OCI-M2 (cell line): Measurements from ENCODE around the gene SGMS2.
"Not testable (repeated sequence)": the region's sequence is repeated elsewhere in the genome, so short reads cannot be mapped to it uniquely, and the experiment has no call there.

Source experiments
- DNase-seq: peaks from one replicate; lab custom pipeline; 2025; ENCODE audit not compliant: unreplicated experiment; lab: John Stamatoyannopoulos, UW

Gene SGMS2

DNA sequence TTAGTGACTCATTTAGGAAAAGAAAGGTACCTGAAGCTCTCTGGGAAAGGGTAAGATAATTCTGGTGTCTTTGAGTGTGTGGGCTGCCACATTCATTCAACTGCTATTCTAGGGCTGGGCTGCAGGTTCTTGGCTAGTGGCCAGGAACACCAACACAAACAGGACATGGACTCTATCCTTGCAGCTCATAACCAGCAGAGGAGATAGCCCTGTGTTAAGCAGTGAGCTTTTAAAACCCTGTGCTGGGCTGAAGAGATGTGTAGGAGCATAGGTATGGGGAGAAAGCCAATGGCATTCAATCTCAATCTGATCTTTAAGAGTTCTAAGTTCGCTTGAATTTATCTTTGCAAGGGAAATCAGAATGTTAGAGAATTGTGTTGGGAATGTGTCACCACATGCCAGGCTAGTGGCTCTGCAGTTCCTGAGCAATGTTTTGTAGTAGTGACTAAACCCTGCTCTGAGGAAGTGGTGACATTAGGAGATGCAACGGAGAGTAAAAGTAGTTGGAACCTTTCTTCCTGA lies 39.2 kb downstream of the SGMS2 start:
- DNase-seq = no peak

DNA sequence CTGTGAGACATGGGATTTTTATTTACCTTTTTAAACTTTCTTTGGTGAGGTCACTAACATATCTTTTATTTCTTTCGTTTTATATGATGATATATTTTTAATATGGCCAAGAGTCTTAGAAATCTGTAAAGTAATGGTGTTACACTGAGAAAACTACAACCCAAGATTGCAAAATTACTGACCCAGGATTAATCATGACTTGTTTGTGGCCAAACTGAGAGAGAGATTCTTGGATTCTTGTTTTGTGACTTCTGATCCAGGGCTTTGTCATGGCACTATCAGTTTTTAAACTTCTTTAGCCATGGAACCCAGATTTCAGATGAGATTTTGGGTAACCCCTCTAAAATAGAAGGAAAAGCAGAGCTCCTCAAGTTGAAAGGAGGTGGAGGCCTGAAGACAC lies 42.0 kb downstream of the SGMS2 start:
- DNase-seq = no peak

DNA sequence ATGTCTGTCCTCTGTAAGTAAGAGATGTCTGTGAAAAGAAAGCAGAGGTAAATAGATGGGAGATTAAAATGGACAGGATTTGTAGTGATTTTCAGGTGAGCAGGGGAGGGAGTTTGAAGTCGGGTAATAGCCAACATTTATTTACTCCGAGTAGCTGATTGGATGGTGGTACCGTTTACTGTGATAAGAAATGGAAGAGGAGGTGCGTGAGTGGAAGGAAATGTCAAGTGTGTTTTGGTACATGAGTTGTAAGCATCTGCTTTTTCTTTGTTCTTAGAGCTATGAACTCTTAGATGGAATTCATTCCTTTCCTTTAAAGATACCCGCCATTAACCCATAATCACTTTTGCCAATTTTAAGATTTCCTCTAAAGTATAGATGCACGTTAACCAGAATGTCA lies 45.5 kb downstream of the SGMS2 start:
- DNase-seq = no peak

DNA sequence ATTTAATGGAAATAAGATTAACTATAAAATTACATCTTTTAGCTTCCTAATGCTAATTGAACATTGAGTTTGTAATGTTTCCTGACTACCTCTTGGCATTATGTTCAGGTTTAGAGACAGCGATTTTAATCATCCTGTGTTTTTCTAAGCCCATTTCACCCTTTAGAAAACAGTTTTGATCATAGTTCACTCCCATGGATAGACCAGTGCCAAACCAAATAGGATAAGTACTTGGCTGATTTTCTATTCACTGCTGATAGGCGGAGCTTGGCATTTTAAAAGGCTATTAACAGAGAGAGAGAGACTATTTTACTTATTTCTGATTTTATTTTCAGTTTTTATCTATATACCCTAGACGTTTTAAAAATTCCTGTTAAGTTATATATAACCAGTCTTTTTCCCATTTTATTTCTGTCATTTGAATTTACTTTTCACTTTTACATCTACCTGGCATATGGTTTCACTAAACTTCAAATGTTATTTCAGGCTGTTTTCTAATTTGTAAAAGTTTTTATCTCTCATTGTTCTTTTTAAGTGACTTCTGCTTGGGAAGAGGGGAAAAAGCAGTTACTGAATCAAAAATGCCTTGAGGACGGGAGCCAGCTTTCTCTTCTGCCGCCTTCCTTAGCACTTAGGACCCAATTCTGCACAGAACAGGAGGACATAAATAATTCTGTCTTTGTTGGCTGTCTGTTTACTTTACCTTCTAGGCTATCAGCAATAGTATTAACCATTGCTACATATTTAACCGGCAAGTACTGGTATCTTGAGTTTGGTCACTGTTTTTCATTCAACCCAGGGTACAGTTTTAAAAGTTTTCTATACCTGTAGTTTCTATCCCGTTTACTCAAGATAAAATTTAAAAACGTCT lies 46.4 kb downstream of the SGMS2 start:
- no peak for DNase-seq

DNA sequence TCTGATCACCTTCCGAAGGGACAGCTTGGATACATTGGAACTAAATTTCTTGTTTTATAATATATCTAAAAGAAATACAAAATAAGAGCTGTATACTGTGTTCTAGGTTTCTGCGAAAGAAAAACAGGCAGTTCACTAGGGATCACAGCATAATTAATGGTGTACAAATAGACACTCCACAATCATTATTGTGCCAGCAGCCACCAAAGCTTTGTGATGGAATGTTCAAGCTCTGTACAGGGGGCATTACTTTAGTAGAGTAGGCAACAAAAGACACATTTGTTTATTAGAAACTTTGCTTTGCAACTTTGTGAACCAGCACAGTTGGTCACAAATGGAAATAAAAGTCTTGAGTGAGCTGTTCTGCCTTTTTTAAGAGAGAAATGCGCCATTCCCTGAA lies 49.3 kb downstream of the SGMS2 start:
- no peak for DNase-seq

DNA sequence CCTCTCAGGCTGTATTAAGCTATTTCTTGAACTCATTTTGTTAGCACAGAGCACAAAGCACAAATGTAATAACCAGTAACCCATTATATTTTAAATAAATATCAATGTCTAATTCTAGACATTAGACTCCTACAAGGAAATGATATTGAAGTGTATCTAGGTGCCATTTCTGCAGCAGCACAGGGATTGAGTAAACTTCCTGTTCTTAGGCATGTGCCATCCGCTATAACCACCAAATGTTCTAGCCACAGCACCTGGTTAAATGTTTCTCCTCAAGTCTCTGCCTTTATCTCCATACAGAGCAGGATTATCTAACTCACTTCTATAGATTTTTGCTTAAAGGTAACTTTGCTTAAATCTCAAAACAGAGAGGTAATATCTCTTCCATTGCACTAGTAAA lies 51.4 kb downstream of the SGMS2 start:
- no peak for DNase-seq

DNA sequence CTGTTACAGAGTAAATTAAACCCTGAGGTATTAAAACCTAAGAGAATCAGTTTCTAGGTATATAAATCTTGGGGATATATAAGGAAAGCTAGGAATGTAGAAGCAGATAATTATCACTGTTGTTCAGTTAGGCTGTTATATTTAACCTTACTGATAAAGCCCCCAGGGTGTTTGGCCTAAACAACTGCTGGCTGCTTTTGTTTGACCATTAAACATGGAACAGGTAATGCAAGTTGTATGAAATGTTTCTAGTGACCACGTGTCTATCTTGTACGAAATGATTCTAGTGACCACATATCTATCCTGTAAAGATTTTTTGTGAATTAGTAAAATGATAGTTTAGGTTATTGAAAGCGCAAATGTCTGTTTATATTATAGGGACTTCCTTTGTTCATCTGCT lies 52.6 kb downstream of the SGMS2 start:
- DNase-seq = no peak

DNA sequence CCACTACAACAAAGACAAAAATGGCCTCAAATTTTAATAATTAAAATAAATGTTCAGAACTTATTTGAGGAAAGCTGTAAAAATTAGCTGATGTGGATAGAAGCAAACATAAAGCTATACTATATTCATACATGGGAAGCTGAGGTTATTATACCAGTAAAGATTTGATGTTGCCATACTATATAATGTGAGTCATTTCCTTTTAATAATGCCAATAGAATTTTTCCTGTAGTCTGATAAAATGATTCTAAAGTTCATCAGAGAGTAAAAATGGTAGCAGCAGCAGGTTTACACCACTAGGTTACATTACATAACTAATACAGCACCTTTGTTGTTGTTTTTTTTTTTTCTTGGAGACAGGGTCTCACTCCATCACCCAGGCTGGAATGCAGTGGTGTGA lies 61.1 kb downstream of the SGMS2 start:
- no peak for DNase-seq

DNA sequence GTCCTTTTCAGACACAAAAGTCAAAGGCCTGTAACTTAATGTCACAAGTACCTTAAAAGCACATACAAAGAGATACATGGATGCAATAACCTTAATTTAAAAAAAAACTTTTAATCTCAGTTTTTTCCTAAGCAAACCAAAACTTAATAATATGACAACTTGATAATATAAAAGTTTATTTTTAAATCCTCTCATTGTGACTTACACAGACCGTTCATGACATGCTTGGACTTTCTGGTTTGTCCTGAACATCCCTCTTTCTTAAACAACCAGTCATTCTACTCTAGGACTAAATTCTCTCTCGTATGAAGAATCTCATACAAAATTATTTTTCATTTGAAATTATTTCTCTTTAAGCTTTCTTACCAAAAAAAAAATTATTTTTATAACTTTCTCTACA lies 63.5 kb downstream of the SGMS2 start:
- no peak for DNase-seq

DNA sequence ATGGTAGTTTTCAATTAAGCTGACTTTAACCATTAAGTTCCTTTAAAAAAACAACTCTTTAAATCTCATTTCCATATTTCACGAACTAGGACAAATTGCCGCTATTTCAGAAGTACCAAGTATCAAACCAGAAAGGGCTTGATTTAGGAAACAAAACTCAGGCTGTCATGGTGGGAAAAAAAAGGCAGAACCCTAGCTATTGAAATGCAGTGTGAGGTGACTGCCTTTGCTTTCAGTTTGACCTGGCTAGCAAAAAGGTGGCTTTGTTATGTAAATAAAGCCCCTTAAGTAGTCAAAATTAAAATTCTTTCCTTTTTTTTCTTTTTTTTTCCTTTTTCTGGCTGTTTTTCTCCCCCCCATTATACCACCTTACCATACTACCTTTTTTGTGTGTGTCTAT lies 66.0 kb downstream of the SGMS2 start:
- no peak for DNase-seq

DNA sequence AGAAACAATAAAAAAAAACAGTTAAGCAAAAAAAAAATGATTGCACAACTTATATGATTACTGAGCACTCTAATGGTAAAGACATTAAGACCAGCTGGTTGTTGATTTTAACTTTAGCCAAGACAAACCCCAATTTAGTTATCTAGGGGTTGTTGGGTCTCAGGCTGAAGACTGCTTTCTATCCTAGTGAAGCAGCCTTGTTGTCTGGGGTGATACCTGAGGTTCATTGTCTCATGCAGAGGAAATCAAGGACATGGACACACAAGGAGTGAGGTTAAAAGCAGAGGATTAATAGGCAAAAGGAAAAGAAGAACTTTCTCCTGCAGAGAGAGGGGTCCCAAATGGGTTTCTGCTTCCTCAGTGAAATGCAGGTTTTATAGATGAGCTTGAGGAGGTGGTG lies 66.6 kb downstream of the SGMS2 start:
- no peak for DNase-seq

DNA sequence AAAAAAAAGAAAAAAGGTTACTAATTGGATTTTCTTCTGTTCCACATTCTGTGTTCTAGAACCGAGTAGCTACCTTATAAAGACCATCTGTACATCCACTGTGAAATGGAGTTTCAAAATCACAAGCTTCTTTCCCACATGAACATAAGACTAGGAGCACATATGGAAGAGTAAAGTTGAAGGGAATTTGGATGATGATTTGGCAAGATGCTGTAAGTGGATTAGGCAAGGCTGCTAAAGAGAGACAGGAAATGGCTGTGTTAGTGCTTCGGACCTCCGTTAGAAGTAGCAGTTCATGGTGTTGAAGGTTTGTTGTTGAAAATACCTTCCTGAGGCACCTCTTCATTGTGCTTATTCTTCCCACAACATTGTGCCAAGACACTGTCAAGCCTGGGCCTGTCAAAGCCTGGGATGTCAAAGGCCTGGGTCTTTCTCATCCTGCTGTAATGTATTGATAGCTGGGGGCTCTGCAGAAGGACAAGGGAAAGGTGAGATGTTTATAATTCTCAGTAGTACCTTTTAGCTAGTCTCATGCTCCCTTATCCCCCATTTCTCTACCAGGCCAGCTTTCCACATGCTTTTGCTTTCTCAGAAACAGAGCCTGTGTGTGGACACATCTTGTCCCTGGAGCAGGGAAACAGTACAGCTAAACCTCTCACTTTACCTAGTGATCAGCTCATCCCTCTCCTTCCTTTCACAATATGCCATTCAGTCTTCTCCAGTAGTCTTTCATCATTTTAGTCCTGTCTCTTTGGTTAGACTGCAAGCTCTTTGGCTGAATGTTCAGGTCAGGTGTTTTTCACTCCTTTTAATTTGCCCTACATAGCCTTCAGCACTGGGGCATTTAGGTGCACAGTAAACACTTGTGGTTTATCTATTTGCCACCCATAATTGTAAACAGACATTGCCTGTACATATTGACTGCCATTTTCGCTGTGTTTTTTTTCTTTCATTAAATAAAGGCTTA lies 68.7 kb downstream of the SGMS2 start:
- DNase-seq = no peak

DNA sequence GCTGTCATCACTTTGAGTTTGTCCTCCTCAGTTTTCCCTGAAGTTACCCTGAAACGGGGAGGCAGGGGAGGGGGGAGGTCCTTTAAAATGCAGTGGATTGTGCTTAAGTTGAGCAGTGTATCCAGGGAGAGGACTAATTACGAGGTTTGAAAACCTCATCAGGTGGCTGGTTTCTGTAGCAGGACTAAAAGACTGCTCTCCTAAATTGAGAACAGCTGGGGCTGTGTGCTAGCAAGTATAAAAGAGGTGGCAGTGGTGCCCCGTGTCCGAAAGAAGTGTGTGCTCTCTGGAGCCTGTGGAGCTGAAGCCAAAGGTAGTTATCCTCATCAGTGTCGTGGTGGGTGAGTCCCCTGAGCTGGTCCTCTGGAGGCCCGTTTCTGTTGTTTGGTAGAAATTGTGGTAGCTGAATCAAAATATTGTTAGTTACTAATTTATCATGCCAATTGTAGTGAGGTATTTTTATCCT lies 69.4 kb downstream of the SGMS2 start:
- DNase-seq = no peak

DNA sequence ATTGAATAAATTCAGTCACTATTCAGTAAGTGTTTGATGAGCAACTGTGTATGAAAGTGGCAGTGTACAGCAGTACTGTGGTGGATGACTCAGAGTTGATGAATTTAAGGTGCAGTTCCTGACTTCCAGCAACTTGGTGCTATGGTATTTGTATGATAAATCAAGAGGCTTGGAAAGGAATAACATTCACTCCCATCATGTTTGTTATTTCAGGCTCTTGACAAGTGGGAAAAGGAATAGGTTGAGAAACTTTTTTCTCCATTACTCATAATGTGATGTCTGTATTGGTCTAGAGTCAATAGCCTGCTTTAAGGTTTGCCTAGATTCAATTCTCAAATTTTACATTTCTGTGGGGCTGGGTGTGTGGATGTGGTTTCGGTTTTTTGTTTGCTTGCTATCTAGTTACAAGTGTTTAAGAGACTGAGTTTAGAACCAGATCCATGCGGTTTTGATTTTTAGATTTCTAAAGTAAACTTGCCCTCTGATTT lies 71.5 kb downstream of the SGMS2 start:
- DNase-seq = no peak

DNA sequence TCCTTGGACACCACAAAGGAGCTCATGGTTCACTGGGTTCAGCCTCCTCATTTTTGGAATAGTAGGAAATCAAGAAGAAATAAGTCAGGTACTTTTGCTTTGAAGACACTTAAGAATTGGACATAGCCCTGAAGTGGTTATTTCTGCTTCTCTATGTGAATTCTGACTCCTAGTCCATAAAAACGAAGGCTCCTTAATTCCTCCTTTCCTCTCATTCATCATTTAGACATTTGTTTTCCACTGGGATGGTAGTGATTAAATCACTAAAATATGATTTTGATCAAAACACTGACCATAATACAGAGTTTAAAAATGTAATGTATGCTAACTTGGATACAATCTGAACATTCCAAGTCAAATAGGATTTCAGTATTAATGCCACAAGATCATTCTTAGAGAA lies 71.9 kb downstream of the SGMS2 start:
- no peak for DNase-seq

DNA sequence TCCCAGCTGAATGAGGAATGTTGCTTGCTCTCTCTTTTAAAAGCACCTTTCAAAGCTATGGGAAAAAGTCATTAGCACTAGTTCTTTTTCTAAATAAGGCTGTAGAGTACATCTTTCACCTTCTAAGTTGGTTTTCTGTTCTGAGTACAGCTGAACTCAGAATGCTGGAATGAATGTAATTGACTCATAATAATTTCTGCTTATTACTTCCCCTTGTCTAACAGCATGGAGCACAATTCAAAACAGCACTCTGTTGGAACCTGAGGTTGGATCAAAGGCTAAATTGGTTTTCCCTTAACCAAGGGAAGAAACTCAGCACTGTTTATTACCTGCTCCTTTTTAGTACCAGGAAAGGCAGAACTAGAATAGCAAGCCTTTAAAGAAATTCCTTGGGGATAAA lies 73.1 kb downstream of the SGMS2 start:
- no peak for DNase-seq

DNA sequence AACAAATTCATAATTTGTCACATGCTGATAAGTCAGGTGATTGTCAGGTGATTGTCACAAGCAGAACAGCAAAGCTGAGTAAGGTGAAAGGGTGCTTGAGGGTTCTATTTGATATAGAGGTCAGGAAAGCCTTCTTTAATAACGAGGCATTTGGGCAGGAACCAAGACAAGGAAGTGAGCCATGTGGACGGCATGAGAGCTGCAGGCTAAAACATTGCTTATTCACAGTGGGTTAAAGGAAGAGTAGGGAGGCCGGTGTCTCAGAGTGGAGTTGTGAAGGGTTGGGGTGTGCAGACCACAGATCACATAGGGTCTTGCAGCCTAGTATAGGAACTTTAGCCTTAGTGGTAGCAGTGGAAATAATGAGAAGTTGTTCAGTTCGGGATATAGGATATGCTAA lies 75.3 kb downstream of the SGMS2 start:
- no peak for DNase-seq

DNA sequence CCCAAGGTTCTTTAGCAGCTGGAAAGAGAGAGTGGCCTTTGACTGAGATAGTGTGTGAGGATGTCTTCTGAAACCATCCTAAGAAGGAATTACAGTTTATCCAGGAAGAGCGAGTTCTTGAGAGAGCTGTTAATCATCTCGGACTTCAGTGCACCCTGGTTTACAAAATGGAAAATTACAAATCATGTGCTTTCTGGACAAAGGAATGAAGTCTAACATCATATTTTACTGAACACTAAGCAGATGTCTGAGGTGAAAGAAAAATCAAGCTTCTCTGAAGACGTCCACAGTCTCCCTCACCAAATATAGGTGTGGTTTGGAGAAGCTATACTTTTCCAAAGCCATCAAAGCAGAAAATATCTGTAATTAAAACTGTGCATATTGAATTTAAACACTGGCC lies 75.8 kb downstream of the SGMS2 start:
- no peak for DNase-seq

DNA sequence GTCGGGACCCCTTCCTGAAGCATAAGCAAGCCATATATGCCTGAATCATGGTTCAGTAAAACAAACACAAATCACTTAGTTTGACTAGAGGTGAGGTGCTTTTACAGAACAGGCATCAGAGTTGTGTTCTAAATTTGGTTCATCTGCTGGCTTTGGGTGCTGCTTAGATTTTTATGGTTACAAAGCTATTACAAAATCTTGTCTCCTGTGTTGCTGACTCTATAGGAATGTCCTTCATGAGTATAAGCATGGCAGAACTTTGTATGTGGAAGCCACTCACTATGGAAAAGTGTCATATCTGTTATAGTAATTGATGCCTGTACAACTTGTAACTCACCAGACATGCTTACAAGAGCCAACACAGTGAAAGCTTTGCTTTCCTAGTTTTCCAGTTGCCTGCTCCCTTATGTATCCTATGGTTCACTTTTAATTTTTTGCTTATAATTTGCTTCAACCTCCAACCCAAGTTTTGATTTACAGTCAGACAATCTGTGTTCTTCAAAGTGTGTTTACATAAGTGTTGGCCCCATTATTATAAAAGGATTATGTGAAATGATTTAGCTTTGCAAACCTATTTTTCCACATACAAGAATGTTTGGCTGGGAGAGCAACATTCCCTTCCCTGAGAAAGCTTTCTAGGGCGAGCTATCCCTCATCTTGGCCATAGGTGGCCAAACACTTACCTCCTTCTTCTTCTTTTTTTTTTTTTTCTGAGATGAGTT lies 76.6 kb downstream of the SGMS2 start:
- DNase-seq = no peak

DNA sequence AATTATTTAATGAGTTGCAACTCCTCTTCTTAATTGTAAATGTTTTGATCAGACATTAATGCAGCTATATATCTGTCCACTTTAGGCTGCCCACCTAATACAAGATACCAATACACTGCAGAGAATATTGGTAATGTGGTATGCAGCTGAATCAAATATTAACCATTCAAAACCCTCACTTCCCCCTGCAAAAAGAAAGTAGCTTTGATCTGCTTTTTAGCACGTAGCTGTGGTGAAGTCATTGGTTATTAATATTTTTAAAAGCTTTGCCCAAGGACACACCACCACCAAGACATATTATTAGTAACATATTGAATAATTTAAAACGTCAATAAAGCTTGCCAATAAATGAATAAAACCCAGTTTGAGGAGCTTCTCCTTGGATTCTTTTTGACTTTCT lies 78.0 kb downstream of the SGMS2 start:
- DNase-seq = no peak

DNA sequence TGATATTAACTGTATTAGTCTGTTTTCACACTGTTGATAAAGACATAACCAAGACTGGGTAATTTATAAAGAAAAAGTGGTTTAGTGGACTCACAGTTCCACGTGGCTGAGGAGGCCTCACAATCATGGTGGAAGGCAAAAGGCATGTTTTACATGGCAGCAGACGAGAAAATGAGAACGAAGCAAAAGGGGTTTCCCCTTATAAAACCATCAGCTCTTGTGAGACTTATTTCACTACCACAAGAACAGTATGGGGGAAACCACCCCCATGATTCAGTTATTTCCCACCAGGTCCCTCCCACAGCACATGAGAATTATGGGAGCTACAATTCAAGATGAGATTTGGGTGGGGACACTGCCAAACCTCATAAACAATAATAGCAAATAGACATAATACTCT lies 80.3 kb downstream of the SGMS2 start:
- not testable (repeated sequence) for DNase-seq
